SW 1271 (cell line): Measurements from ENCODE around the gene DAP3.
"Not testable (repeated sequence)": the region's sequence is repeated elsewhere in the genome, so short reads cannot be mapped to it uniquely, and the experiment has no call there.

Source experiments
- DNase-seq, 2 experiments: peaks; one replicate each; lab custom pipeline; 2025; lab: John Stamatoyannopoulos, UW

Gene DAP3

GRCh38 chr1:155681776-155682175 is 7.1 kb upstream of the DAP3 start:
- no peak for DNase-seq

GRCh38 chr1:155687705-155688323 is 1.1 kb upstream of the DAP3 start:
- not testable (repeated sequence) for DNase-seq

GRCh38 chr1:155688324-155689080 is 389 bp upstream of the DAP3 start, which contains the start of gene YY1AP1:
Gene YY1AP1, minus strand, starts transcription at chr1:155688774. Its CDS starts 8,338 bp downstream, at chr1:155680436.
- peak; percentile 54 to 69 for DNase-seq

- no peak for DNase-seq
Observed at GRCh38 chr1:155691992-155692528, 3.2 kb downstream of the DAP3 start.

- DNase-seq: no peak
Observed at GRCh38 chr1:155694167-155694566, 5.3 kb downstream of the DAP3 start.

GRCh38 chr1:155695072-155695471 is 6.2 kb downstream of the DAP3 start:
- DNase-seq: no peak

GRCh38 chr1:155695608-155696007 is 6.7 kb downstream of the DAP3 start:
- no peak for DNase-seq

GRCh38 chr1:155696524-155696923 is 7.6 kb downstream of the DAP3 start:
- no peak for DNase-seq

GRCh38 chr1:155697046-155697445 is 8.2 kb downstream of the DAP3 start:
- no peak for DNase-seq

GRCh38 chr1:155697616-155698015 is 8.7 kb downstream of the DAP3 start:
- not testable (repeated sequence) for DNase-seq

GRCh38 chr1:155698382-155699038 is 9.6 kb downstream of the DAP3 start:
- DNase-seq: no peak

GRCh38 chr1:155699062-155699461 is 10.2 kb downstream of the DAP3 start:
- DNase-seq: not testable (repeated sequence)

GRCh38 chr1:155701675-155702074 is 12.8 kb downstream of the DAP3 start:
- not testable (repeated sequence) for DNase-seq

GRCh38 chr1:155703216-155703615 is 14.3 kb downstream of the DAP3 start:
- no peak for DNase-seq

GRCh38 chr1:155704414-155704813 is 15.5 kb downstream of the DAP3 start:
- DNase-seq: not testable (repeated sequence)

GRCh38 chr1:155706139-155706538 is 17.2 kb downstream of the DAP3 start:
- no peak for DNase-seq

GRCh38 chr1:155709391-155709790 is 20.5 kb downstream of the DAP3 start:
- DNase-seq: no peak

- not testable (repeated sequence) for DNase-seq
Observed at GRCh38 chr1:155711457-155711856, 22.6 kb downstream of the DAP3 start.

- DNase-seq: not testable (repeated sequence)
Observed at GRCh38 chr1:155712636-155713035, 23.7 kb downstream of the DAP3 start.

- no peak for DNase-seq
Observed at GRCh38 chr1:155713075-155713474, 24.2 kb downstream of the DAP3 start.

GRCh38 chr1:155715056-155715455 is 26.2 kb downstream of the DAP3 start:
- not testable (repeated sequence) for DNase-seq

GRCh38 chr1:155715777-155716176 is 26.9 kb downstream of the DAP3 start:
- DNase-seq: no peak

- no peak for DNase-seq
Observed at GRCh38 chr1:155717041-155717440, 28.1 kb downstream of the DAP3 start.
